GF-D8 (cell line): ENCODE measurements around the gene RPS6KA2.

Source experiments
- DNase-seq: peaks from one replicate; lab custom pipeline; 2025; lab: John Stamatoyannopoulos, UW

RPS6KA2 gene

GRCh38 chr6:166465671-166466087 is 161.4 kb downstream of the RPS6KA2 start:
- DNase-seq: no peak

GRCh38 chr6:166465003-166465399 is 162.1 kb downstream of the RPS6KA2 start:
- DNase-seq: no peak

DNA sequence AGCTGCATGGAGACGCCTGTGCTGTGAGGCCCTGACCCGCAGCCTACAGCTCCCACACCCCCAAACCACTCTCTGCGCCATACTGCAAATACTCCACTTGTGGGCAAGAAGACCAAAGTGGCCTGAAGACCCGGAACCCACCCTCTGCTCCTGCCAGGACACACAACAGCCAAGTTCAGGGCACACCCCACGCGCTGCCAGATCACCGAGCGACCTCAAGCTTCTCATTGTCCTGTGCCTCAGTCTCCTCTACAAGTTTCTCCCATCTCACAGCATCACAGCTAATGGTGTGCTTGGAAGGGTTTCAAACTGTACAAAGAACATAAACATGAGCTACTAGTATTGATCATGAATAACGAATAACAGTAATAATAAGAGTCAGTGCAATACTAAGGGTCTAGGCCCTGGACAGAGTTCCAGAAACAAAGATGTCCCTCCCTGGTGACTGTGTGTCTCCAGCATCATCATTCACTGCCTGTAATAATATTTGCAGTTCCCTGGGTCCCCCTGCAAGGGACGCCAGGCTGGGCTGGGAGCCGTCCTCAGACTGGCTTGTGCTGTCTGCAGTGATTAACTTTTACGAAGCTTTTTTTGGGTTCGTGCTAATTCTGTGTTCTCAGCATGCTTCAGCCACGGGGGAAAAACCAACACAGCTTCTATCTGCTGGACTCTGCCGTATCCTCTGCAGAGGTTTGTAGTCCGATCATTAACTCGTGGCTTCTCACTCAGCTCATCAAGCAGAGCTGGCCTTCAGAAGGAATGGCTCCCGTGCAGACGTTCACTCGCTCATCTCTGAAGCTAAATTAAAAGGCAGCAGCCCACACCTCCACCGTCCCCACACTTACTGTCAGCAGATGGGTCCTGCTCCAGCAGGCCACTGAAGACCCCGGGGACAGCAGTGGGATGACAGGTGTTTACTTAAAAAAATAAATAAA is 162.7 kb downstream of the RPS6KA2 start:
- DNase-seq: no peak

- no peak for DNase-seq
Observed at GRCh38 chr6:166463359-166464067, 163.5 kb downstream of the RPS6KA2 start.

GRCh38 chr6:166462461-166463135 is 164.5 kb downstream of the RPS6KA2 start:
- no peak for DNase-seq

DNA sequence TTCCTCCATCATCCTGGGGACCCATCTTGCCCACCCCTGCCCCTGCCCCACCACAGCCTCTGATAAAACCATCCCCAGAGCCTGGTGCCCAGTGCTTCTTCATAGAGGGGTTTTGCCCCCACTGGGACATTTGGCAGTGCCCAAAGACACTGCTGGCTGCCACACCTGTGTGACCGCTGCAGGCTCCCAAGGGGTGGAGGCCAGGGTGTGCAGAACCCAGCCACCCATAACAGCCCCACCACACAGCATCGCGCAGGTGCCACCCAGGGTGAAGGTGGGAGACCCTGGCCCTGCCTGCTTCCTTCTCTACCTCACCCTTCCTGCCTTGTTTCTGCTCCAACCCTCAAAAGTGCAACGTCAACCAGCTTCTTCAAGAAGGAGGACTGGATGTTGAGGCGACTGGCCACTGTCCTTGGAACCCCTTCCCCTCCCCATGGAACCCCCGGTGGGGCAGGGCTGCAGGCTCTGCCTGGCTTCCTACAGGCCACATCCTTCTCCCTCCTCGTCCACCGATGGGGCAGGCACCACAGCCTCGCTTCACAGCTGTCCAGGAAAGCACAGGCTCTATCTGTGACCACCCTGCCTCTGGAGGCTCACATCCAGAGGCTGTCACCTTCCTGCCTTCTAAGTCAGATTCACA is 165.1 kb downstream of the RPS6KA2 start:
- no peak for DNase-seq

DNA sequence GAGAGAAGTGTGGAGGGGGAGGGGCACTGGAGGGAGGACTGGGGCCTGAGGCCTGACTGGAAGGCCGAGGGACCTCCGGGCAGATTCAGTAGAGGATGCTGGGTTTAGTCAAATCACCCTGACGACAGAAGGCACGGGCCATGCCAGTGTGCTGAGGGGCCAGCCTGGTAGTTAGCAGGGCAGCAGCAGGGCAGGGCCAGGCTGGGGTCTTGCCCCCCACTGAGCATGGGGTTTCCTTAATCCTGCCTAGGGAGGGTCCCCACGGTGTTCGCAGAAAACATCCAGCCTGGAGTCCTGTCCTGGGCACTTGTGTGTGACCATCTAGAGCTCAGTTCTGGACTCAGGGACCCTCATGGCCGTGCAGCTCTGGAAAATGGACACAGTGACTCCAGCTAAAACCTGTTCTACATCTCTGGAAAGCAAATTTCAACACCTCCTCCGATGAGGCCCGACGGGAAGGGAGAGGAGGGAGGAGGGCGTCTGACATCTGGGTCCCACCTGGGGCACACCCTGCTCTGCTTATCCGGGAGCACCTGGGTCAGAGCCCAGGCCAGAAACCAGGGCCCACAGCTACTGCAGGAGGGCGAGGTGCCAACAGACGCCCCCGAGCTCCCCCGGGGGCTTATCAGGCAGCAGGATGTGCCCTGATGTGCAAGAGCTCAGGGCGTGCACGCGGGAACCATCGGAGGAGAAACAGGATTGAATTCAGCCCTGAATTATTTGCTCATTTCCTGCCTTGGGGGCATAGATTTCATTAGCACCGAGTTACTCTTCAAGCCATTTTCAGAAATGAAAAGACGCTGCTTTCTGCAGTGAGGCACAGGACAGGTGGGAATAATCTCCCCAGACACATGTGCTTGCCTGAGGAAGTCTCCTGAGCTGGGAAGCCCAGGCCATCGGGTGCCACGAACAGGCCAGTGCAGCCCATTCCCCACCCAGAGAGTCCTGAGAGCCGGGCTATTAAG is 166.3 kb downstream of the RPS6KA2 start:
- no peak for DNase-seq

DNA sequence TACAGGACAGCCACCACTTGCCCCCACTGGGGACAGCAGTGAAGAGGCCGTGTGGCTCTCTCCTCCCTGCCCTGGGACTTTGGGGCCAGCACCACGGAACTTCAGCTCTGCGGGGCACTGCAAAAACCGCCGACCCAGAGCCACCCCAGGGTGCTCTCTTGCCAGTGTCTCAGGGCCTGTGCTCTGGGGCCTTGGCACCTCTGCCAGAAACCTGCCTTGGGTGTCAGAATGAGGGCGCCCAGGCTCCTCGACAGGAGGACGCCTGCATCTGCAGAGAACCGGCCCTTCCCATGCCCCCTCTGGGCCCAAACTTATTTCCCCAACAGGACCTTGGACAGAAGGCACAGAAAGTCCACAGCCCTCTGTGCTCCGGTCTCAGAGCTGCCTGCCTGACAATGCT is 167.1 kb downstream of the RPS6KA2 start:
- no peak for DNase-seq

- no peak for DNase-seq
Observed at GRCh38 chr6:166459272-166459671, 167.8 kb downstream of the RPS6KA2 start.

GRCh38 chr6:166456395-166457156 is 170.5 kb downstream of the RPS6KA2 start:
- DNase-seq: no peak

DNA sequence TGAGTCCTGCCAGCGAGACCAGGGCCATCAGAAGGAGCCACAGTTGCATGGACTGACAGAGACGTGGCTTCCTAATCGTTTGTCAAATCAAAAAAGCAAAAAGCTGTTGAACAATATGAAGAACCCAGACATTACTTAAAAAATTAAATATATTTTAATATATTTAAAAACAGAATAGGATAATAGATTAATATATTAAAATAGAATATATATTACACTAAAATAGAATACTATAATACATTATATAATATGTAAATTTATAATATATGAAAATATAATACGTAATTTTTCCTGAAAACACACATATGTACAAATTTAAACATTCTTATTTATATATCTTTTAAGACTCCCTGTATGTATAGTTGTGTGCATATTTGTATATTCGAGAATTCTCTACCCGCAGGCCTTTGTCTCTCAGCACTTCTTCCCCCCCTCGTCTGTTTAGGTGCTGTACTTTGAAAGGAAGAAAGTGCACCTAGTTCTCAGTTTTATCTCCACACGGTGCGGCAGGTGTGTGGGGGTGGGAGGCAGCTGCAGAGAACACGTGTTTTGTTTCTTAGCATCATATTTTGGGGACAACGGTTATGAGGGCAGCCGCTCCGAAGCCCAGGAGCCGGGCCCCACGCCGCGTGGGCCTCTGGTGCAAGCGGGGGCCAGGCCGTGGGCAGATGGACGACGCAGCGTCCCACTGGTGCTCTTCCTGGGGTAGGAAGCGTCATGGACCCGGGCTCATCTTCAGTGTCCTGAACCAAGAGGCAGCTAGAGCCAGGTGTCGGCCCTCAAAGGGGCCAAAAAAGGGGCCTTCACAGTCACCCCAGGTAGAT is 172.1 kb downstream of the RPS6KA2 start:
- no peak for DNase-seq

DNA sequence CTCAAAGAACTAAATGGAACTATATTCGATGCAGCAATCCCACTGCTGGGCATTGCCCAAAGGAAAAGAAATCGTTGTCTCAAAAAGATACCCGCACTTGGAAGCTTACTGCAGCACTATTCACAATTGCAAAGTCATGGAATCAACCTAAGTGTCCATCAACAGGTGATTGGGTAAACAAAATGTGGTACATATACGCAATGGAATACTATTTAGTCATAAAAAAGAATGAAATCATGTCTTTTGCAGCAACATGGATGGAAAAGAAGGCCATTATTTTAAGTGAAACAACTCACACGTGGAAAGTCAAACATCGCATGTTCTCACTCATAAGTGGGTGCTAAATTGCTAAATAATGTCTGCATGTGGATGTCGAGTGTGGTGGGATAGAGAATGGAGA is 173.4 kb downstream of the RPS6KA2 start:
- DNase-seq: no peak

DNA sequence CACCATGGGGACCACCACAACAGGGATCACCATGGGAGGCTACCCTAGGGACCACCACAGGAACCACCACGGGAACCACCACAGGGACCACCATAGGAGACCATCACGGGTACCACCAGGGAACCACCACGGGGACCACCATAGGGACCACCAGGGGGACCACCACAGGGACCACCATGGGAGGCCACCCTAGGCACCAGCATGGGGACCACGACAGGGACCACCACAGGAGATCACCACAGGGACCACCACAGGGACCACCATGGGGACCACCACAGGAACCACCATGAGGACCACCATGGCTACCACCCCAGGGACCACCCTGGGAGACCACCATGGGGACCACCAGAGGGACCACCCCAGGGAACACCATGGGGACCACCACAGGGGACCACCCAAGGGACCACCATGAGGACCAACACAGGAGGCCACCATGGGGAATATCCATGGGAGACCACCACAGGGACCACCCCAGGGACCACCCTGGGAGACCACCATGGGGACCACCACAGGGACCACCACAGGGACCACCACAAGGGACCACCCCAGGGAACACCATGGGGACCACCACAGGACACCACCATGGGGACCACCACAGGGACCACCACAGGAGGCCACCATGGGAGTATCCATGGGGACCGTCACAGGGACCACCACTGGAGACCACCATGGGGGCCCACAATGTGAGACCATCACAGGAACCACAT is 176.7 kb downstream of the RPS6KA2 start:
- DNase-seq: no peak

- DNase-seq: no peak
Observed at GRCh38 chr6:166449641-166450040, 177.4 kb downstream of the RPS6KA2 start.

DNA sequence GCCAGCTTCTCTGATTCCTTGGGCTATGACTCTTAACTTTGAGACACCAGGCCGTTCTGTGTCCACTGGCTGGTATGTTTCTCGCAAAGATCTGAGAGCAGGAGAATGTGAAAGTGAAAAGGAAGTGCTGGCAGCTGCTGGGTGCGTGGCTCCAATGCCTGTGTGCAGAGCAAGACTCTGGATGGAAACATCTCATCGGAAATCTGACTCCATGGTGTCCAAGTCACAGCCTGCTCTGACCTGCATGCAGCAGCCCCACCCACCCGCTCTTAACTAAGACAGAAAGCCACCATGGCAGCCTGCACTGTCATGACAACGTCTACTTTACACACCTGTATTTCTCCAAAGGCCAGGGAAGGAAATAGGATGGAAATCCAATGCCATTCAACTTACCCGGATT is 178.0 kb downstream of the RPS6KA2 start:
- DNase-seq: no peak

- DNase-seq: no peak
Observed at GRCh38 chr6:166448432-166448831, 178.6 kb downstream of the RPS6KA2 start.

DNA sequence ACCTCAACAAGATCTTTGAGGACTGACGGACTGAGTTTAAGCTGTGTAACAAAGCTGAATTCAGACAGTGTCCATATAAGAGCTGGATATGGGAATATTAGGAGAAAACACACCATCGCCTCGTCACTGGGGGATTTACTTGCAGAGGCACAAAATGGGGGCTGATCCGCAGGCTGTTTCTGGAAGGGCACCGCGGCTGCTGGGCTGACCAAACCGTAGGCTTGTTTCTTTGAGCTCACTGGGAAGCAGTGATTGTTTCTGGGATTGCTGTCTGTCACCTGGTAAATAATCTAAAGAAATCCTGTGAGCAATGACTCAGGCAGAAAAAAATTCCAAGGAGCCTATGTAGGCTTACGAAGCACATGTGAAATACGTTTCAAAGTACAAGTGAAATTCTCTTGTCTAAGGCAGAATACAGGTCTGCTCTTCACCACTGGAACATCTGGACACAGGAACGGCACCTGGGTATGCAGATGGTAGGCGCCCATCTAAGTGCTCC is 180.4 kb downstream of the RPS6KA2 start:
- no peak for DNase-seq

GRCh38 chr6:166446146-166446545 is 180.9 kb downstream of the RPS6KA2 start:
- DNase-seq: no peak
